Endodermal cell (in vitro differentiated cells): ENCODE measurements around the gene TRAF3IP1. TPM values are rescaled to one million over a fixed set of nuclear protein-coding genes. Genes with fewer than 3 reads are reported as not detected.

Source experiments
- DNase-seq: peaks from one replicate; pipeline ENCODE4 v3.0.0-alpha.2; 2017
- H3K27ac ChIP-seq: 2 replicates; pipeline ENCODE4 v1.5.1; 2013; ENCODE audit warnings: mild to moderate bottlenecking, low read depth, low read length, moderate library complexity
- H3K27me3 ChIP-seq: 2 replicates; pipeline ENCODE4 v1.6.1; 2013; ENCODE audit warnings: mild to moderate bottlenecking, low read length, moderate library complexity; ENCODE audit not compliant: insufficient read depth, control insufficient read depth, poor library complexity, severe bottlenecking
- H3K36me3 ChIP-seq: 2 replicates; pipeline ENCODE4 v1.7.0; 2013; ENCODE audit warnings: mild to moderate bottlenecking, low read length, moderate library complexity; ENCODE audit not compliant: control insufficient read depth, insufficient read depth
- H3K4me1 ChIP-seq: one replicate; pipeline ENCODE4 v1.7.0; 2013; ENCODE audit warnings: low read length; ENCODE audit not compliant: control insufficient read depth, insufficient read depth
- H3K4me3 ChIP-seq: 2 replicates; pipeline ENCODE4 v1.5.1; 2013; ENCODE audit warnings: mild to moderate bottlenecking, low read length, moderate library complexity
- H3K9ac ChIP-seq: 2 replicates; pipeline ENCODE4 v1.6.1; 2013; ENCODE audit warnings: mild to moderate bottlenecking, low read length, moderate library complexity; ENCODE audit not compliant: poor library complexity, severe bottlenecking; ENCODE audit errors: extremely low read depth
- H3K9me3 ChIP-seq: 2 replicates; pipeline ENCODE4 v1.6.1; 2013; ENCODE audit warnings: mild to moderate bottlenecking, low read length, moderate library complexity; ENCODE audit not compliant: control insufficient read depth
- H3K27ac Mint-ChIP-seq: 2 replicates; pipeline ENCODE4 v1.8.0; 2020; ENCODE audit warnings: mixed read lengths
- H3K27me3 Mint-ChIP-seq: 2 replicates; pipeline ENCODE4 v1.8.0; 2021; ENCODE audit warnings: mild to moderate bottlenecking, mixed read lengths; ENCODE audit not compliant: insufficient read depth
- H3K36me3 Mint-ChIP-seq: 2 replicates; pipeline ENCODE4 v1.8.0; 2020; ENCODE audit warnings: low read depth, mixed read lengths
- H3K4me1 Mint-ChIP-seq: 2 replicates; pipeline ENCODE4 v1.8.0; 2020; ENCODE audit warnings: mixed read lengths
- H3K4me3 Mint-ChIP-seq: 2 replicates; pipeline ENCODE4 v1.8.0; 2020; ENCODE audit warnings: mild to moderate bottlenecking, moderate library complexity, mixed read lengths
- H3K9me3 Mint-ChIP-seq: 2 replicates; pipeline ENCODE4 v1.8.0; 2020; ENCODE audit warnings: mild to moderate bottlenecking, mixed read lengths
- CTCF ChIP-seq: fragments of 200-600 bp; sonication (generic); conservative IDR thresholded peaks from 2 replicates; pipeline ENCODE4 v1.5.0; 2021; ENCODE audit warnings: antibody characterized with exemption, mild to moderate bottlenecking
- WGBS, 2 experiments: methylation state at CpG; one replicate each; pipeline versions ENCODE4 v1.1.5 to v1.1.7; 2013; ENCODE audit warnings: missing lambda C conversion rate in 2 of 2, mixed read lengths in 1 of 2; ENCODE audit not compliant: insufficient coverage in 1 of 2, insufficient read length in 1 of 2; 5-methylcytosine and 5-hydroxymethylcytosine counted together
- total RNA-seq, 2 donors: library from RNA; stranded (reverse); fragmentation: NEBNext Ultra II Directional in 1 of 2; extraction: Animal tissue kit (Norgen Biotek cat#: 25700) in 1 of 2; gene quantifications; 2 replicates in 1 of 2; 3 replicates in 1 of 2; pipeline ENCODE4 v1.2.1, GENCODE V29; 2021

Gene TRAF3IP1
- total RNA-seq, 2 donors from 2014 or later: 21.9 to 28.3 TPM

- H3K36me3 Mint-ChIP-seq: peaks cover 27% of the 10 kb centered on the region
- peak overlapping the region; percentile 93 for H3K4me3 Mint-ChIP-seq
- Histone ChIP-seq H3K9ac (peak overlapping the region; percentile 77), H3K27ac (peak overlapping the region; percentile 91), H3K4me3 (peak overlapping the region; percentile 99), H3K9me3 (peaks cover 16% of the 10 kb centered on the region), H3K27me3 (no peaks in the 10 kb centered on the region), H3K4me1 (no peaks in the 10 kb centered on the region), H3K36me3 (peaks cover 24% of the 10 kb centered on the region)
- H3K27ac Mint-ChIP-seq: peak overlapping the region; percentile 87
- no peaks in the 10 kb centered on the region for H3K27me3 Mint-ChIP-seq
- peaks cover 12% of the 10 kb centered on the region for H3K4me1 Mint-ChIP-seq
- 11 to 16% methylated on average over 10 to 20 of the region's 20 CpGs for WGBS, 2 experiments
- DNase-seq: peak; percentile 57
- TF ChIP-seq CTCF: no peak
- H3K9me3 Mint-ChIP-seq: peaks cover 6% of the 10 kb centered on the region
These were observed 107.3 kb downstream of the TRAF3IP1 start for GRCh38 chr2:238427435-238428162.

GRCh38 chr2:238428866-238429265 lies 108.5 kb downstream of the TRAF3IP1 start:
- WGBS, 2 experiments: 98 to 100% methylated on average over 3 to 8 of the region's 8 CpGs
- H3K36me3 Mint-ChIP-seq: peaks cover 33% of the 10 kb centered on the region
- peak overlapping the region; percentile 93 for H3K4me3 Mint-ChIP-seq
- DNase-seq: no peak
- Histone ChIP-seq H3K4me1 (no peaks in the 10 kb centered on the region), H3K4me3 (peak overlapping the region; percentile 99), H3K27me3 (no peaks in the 10 kb centered on the region), H3K27ac (no peak overlapping the region), H3K9ac (no peak overlapping the region), H3K9me3 (peaks cover 16% of the 10 kb centered on the region), H3K36me3 (peaks cover 36% of the 10 kb centered on the region)
- H3K9me3 Mint-ChIP-seq: peaks cover 6% of the 10 kb centered on the region
- H3K4me1 Mint-ChIP-seq: peaks cover 12% of the 10 kb centered on the region
- no peak for TF ChIP-seq CTCF
- H3K27me3 Mint-ChIP-seq: no peaks in the 10 kb centered on the region
- no peak overlapping the region for H3K27ac Mint-ChIP-seq

- no peaks in the 10 kb centered on the region for H3K27me3 Mint-ChIP-seq
- H3K4me1 Mint-ChIP-seq: peaks cover 12% of the 10 kb centered on the region
- no peak for TF ChIP-seq CTCF
- peak overlapping the region; percentile 48 for H3K4me3 ChIP-seq
- no peaks in the 10 kb centered on the region for H3K27me3 ChIP-seq
- H3K27ac ChIP-seq: no peak overlapping the region
- no peak overlapping the region for H3K4me3 Mint-ChIP-seq
- 91 to 95% methylated on average over 6 of the region's 6 CpGs for WGBS, 2 experiments
- H3K9ac ChIP-seq: no peak overlapping the region
- H3K9me3 Mint-ChIP-seq: peaks cover 6% of the 10 kb centered on the region
- H3K4me1 ChIP-seq: no peaks in the 10 kb centered on the region
- peaks cover 51% of the 10 kb centered on the region for H3K36me3 Mint-ChIP-seq
- peaks cover 16% of the 10 kb centered on the region for H3K9me3 ChIP-seq
- H3K27ac Mint-ChIP-seq: no peak overlapping the region
- no peak for DNase-seq
- H3K36me3 ChIP-seq: peaks cover 50% of the 10 kb centered on the region
These were observed 110.5 kb downstream of the TRAF3IP1 start for GRCh38 chr2:238430781-238431180.
